Spleen (tissue), 7 donors: ENCODE measurements around the gene KLHL41.

ENCODE experiments used
- CTCF ChIP-seq, 11 experiments: fragments of 200-600 bp in 7 of 11; fragments of 450-650 bp in 4 of 11; sonication (generic) in 4 of 11; IDR thresholded peaks in 8 of 11; conservative IDR thresholded peaks in 3 of 11; 1 replicate in 7 of 11; 2 replicates in 4 of 11; pipeline versions ENCODE4 v1.4.0 to v1.8.0; 2016 to 2021; ENCODE audit warnings: antibody characterized with exemption in 11 of 11, inconsistent platforms in 4 of 11, mild to moderate bottlenecking in 1 of 11
- POLR2A ChIP-seq, 3 donors: fragments of 450-650 bp; IDR thresholded peaks; one replicate each; pipeline ENCODE4 v1.5.1; 2017; ENCODE audit warnings: antibody characterized with exemption in 3 of 3, mild to moderate bottlenecking in 1 of 3
- POLR2AphosphoS5 ChIP-seq, 3 donors: sonication (generic); formaldehyde crosslinking; IDR thresholded peaks; one replicate each; pipeline ENCODE4 v1.5.1; 2017; ENCODE audit warnings: antibody characterized with exemption in 3 of 3
- donor health status: DM: no; HTN: no; CAD: no; lungs with moderate emphysema.
- donor health status: DM: no; HTN: no; CAD: no.
- donor health status: DM: no; HTN: no; CAD: no.

- TF ChIP-seq CTCF (IDR thresholded peaks at IDR 0.05 in 8 of 11, conservative IDR thresholded peaks at IDR 0.05 in 3 of 11) (no peak), POLR2AphosphoS5 (IDR thresholded peaks at IDR 0.05) (no peak), POLR2A (IDR thresholded peaks at IDR 0.05) (no peak)
Observed at GRCh38 chr2:169572821-169573159, 63.3 kb downstream of the KLHL41 start.
